GM12878 (cell line): ENCODE data around the gene SLC29A4. TPM values are rescaled to one million over a fixed set of nuclear protein-coding genes. Genes with fewer than 3 reads are reported as not detected.

ENCODE experiments used
- ATAC-seq: fragments of 200-7000 bp; cut with Tn5 transposase; 3 replicates; pipeline ENCODE4 v1.9.1; 2020; ENCODE audit warnings: mild to moderate bottlenecking, moderate library complexity
- BruUV-seq: library from RNA; stranded (reverse); fragments of 400-500 nt; replicated peaks from 2 replicates; lab custom pipeline; 2021; lab: Mats Ljungman, UMichigan
- CTCF ChIA-PET: fragments of 300-600 bp; sonication (Branson Sonifier 250); formaldehyde crosslinking; extraction: SDS; loops from one replicate; lab custom pipeline; 2021; ENCODE audit warnings: inconsistent platforms; lab: Yijun Ruan, JAX
- POLR2A ChIA-PET: fragments of 350-600 bp; formaldehyde crosslinking; extraction: SDS; loops from one replicate; lab custom pipeline; 2021; ENCODE audit warnings: inconsistent platforms; lab: Charles Lee
- RAD21 ChIA-PET: fragments of 300-600 bp; sonication (Branson Sonifier 250); formaldehyde crosslinking; loops from one replicate; lab custom pipeline; 2023; ENCODE audit warnings: antibody characterized with exemption; ENCODE audit not compliant: unreplicated experiment; lab: Charles Lee
- SMC1A ChIA-PET: fragments of 300-600 bp; sonication (Branson Sonifier 250); formaldehyde crosslinking; loops from one replicate; lab custom pipeline; 2023; ENCODE audit not compliant: unreplicated experiment, uncharacterized antibody; lab: Charles Lee
- DNase-seq: peaks from one replicate; pipeline ENCODE4 v3.0.0-alpha.2; 2011; ENCODE audit warnings: low read depth, low spot score
- FAIRE-seq: peaks from 3 replicates; lab custom pipeline; 2011; peaks lifted over from hg19 to GRCh38; lab: Jason Lieb, UNC
- H2AFZ ChIP-seq: 2 replicates; pipeline ENCODE4 v1.6.0; 2011; ENCODE audit warnings: low read depth, low read length, control low read depth; ENCODE audit not compliant: control insufficient read depth
- H3K27ac ChIP-seq: 2 replicates; pipeline ENCODE4 v1.5.1; 2011; ENCODE audit warnings: control low read depth; ENCODE audit not compliant: control insufficient read depth, insufficient read depth
- H3K27me3 ChIP-seq, 2 experiments: replicated peaks in 1 of 2; 2 replicates each; pipeline versions ENCODE4 v1.6.0 to v1.6.1; 2011; ENCODE audit warnings: low read length in 1 of 2; ENCODE audit not compliant: control insufficient read depth in 2 of 2, insufficient read depth in 2 of 2
- H3K36me3 ChIP-seq, 2 experiments: 2 replicates each; pipeline ENCODE4 v1.5.1; 2011; ENCODE audit warnings: low read length in 1 of 2; ENCODE audit not compliant: control insufficient read depth in 2 of 2, insufficient read depth in 2 of 2
- H3K4me1 ChIP-seq: 2 replicates; pipeline ENCODE4 v1.6.1; 2011; ENCODE audit warnings: mild to moderate bottlenecking, low read length, moderate library complexity, mixed read lengths; ENCODE audit not compliant: control insufficient read depth, insufficient read depth
- H3K4me2 ChIP-seq: 2 replicates; pipeline ENCODE4 v1.6.0; 2011; ENCODE audit warnings: control low read depth; ENCODE audit not compliant: control insufficient read depth, insufficient read depth
- H3K4me3 ChIP-seq: fragments of 200-600 bp; sonication (generic); 2 replicates; pipeline ENCODE4 v1.5.1; 2016
- H3K79me2 ChIP-seq: 2 replicates; pipeline ENCODE4 v1.6.0; 2011; ENCODE audit warnings: low read length; ENCODE audit not compliant: control insufficient read depth, insufficient read depth
- H3K9ac ChIP-seq: 2 replicates; pipeline ENCODE4 v1.8.0; 2011; ENCODE audit warnings: low read length, control low read depth, mixed read lengths; ENCODE audit not compliant: control insufficient read depth, insufficient read depth
- H3K9me3 ChIP-seq: replicated peaks from 3 replicates; pipeline ENCODE4 v1.5.1; 2011; ENCODE audit warnings: mild to moderate bottlenecking, low read length; ENCODE audit not compliant: control insufficient read depth, insufficient read depth
- H4K20me1 ChIP-seq: 2 replicates; pipeline ENCODE4 v1.6.0; 2011; ENCODE audit not compliant: control insufficient read depth, insufficient read depth
- CHD1 ChIP-seq: IDR thresholded peaks from 2 replicates; pipeline ENCODE4 v1.6.1; 2012; ENCODE audit warnings: low read depth, low read length, improper control_type of control experiment
- CREM ChIP-seq: IDR thresholded peaks from 2 replicates; pipeline ENCODE4 v1.6.1; 2014; ENCODE audit warnings: antibody characterized with exemption, low read depth
- DPF2 ChIP-seq: fragments of 450-650 bp; IDR thresholded peaks from 2 replicates; pipeline ENCODE4 v1.6.1; 2017; ENCODE audit warnings: mild to moderate bottlenecking
- EED ChIP-seq: sonication (generic); IDR thresholded peaks from 2 replicates; pipeline ENCODE4 v1.6.1; 2016; ENCODE audit warnings: antibody characterized with exemption, low read depth
- ESRRA ChIP-seq: IDR thresholded peaks from 2 replicates; pipeline ENCODE4 v1.6.1; 2012; ENCODE audit warnings: mild to moderate bottlenecking, low read length, improper control_type of control experiment
- FOS ChIP-seq: IDR thresholded peaks from 3 replicates; pipeline ENCODE4 v1.6.1; 2011; ENCODE audit warnings: borderline replicate concordance; ENCODE audit not compliant: insufficient read length; ENCODE audit errors: extremely low read depth
- FOXK2 ChIP-seq: fragments of 450-650 bp; IDR thresholded peaks from 2 replicates; pipeline ENCODE4 v1.6.1; 2017; ENCODE audit warnings: mild to moderate bottlenecking, moderate library complexity
- FOXM1 ChIP-seq: IDR thresholded peaks from 2 replicates; pipeline ENCODE4 v1.6.1; 2012; ENCODE audit warnings: low read depth, mild to moderate bottlenecking, inconsistent platforms, low read length, moderate library complexity
- HDGF ChIP-seq: fragments of 450-650 bp; IDR thresholded peaks from 2 replicates; pipeline ENCODE4 v1.6.1; 2016; ENCODE audit warnings: antibody characterized with exemption
- JUND ChIP-seq: IDR thresholded peaks from 2 replicates; pipeline ENCODE4 v1.6.1; 2012; ENCODE audit warnings: low read depth, mild to moderate bottlenecking, low read length, improper control_type of control experiment, moderate library complexity
- KDM1A ChIP-seq: fragments of 200-600 bp; sonication (generic); IDR thresholded peaks from 2 replicates; pipeline ENCODE4 v1.6.1; 2016; ENCODE audit warnings: borderline replicate concordance
- MXI1 ChIP-seq: fragments of 150-350 bp; IDR thresholded peaks from 2 replicates; pipeline ENCODE4 v1.6.1; 2011; ENCODE audit warnings: low read depth, mild to moderate bottlenecking, inconsistent platforms, low read length, improper control_type of control experiment
- MYC ChIP-seq: IDR thresholded peaks from 2 replicates; pipeline ENCODE4 v1.6.1; 2011; ENCODE audit warnings: mild to moderate bottlenecking, low read length, moderate library complexity, inconsistent platforms; ENCODE audit not compliant: insufficient read depth, insufficient replicate concordance, insufficient read length, severe bottlenecking
- NFYB ChIP-seq: IDR thresholded peaks from 2 replicates; pipeline ENCODE4 v1.6.1; 2011; ENCODE audit warnings: low read depth, mild to moderate bottlenecking, low read length, improper control_type of control experiment, moderate library complexity; ENCODE audit not compliant: insufficient read depth
- PAX8 ChIP-seq: fragments of 450-650 bp; IDR thresholded peaks from 2 replicates; pipeline ENCODE4 v1.6.1; 2017; ENCODE audit warnings: mild to moderate bottlenecking, moderate library complexity
- RB1 ChIP-seq: fragments of 450-650 bp; formaldehyde crosslinking; IDR thresholded peaks from 2 replicates; pipeline ENCODE4 v1.6.1; 2017; ENCODE audit warnings: mild to moderate bottlenecking, borderline replicate concordance
- RBBP5 ChIP-seq: fragments of 200-600 bp; sonication (generic); conservative IDR thresholded peaks from 2 replicates; pipeline ENCODE4 v1.6.1; 2016
- RELA ChIP-seq: fragments of 450-650 bp; IDR thresholded peaks from 2 replicates; pipeline ENCODE4 v1.8.0; 2014; ENCODE audit warnings: borderline replicate concordance; ENCODE audit not compliant: partially characterized antibody
- SMAD1 ChIP-seq: fragments of 450-650 bp; IDR thresholded peaks from 2 replicates; pipeline ENCODE4 v1.6.1; 2018; ENCODE audit warnings: mild to moderate bottlenecking, low read depth; ENCODE audit not compliant: partially characterized antibody
- SMAD5 ChIP-seq: IDR thresholded peaks from 2 replicates; pipeline ENCODE4 v1.6.1; 2016; ENCODE audit warnings: antibody characterized with exemption, low read depth
- SMARCA5 ChIP-seq: fragments of 450-650 bp; IDR thresholded peaks from 2 replicates; pipeline ENCODE4 v1.6.1; 2017; ENCODE audit warnings: mild to moderate bottlenecking
- SREBF1 ChIP-seq: IDR thresholded peaks from 2 replicates; pipeline ENCODE4 v1.6.1; 2012; ENCODE audit warnings: mild to moderate bottlenecking, low read length
- YBX1 ChIP-seq: fragments of 450-650 bp; IDR thresholded peaks from 2 replicates; pipeline ENCODE4 v1.6.1; 2016; ENCODE audit warnings: antibody characterized with exemption
- ZNF24 ChIP-seq: fragments of 450-650 bp; IDR thresholded peaks from 2 replicates; pipeline ENCODE4 v1.6.1; 2017; ENCODE audit warnings: antibody characterized with exemption, mild to moderate bottlenecking
- whole genome bisulfite sequencing: methylation state at CpG from one replicate; pipeline ENCODE4 v1.1.6; 2016; ENCODE audit warnings: low lambda C conversion rate; ENCODE audit not compliant: insufficient replicate concordance, insufficient coverage; ENCODE audit errors: missing lambda C conversion rate; 5-methylcytosine and 5-hydroxymethylcytosine counted together
- in situ Hi-C: fragments of 300-500 bp; cut with MboI; formaldehyde crosslinking; loops from 9 replicates; pipeline ENCODE4 v1.14.3; 2018; ENCODE audit warnings: mixed read lengths
- intact Hi-C: fragments of 100-400 bp; cut with micrococcal nuclease; formaldehyde crosslinking; loops from one replicate; pipeline ENCODE4 v1.14.2; 2022; ENCODE audit not compliant: unreplicated experiment
- polyA plus RNA-seq, 11 experiments: library from polyadenylated mRNA; depleted of rRNA in 4 of 11; unstranded in 6 of 11; stranded (reverse) in 5 of 11; fragments of >200 nt; fragmentation: Nextera tagmentation in 4 of 11; fragmentation: Illumina TruSeq in 1 of 11; extraction: Ambion mirVana in 4 of 11; extraction: Trizol in 1 of 11; gene quantifications; 1 replicate in 1 of 11; 2 replicates in 10 of 11; pipeline versions ENCODE4 v1.2.1 to v1.2.3, GENCODE V29; 2011 to 2016; ENCODE audit warnings: inconsistent platforms in 2 of 11, missing spikeins in 2 of 11, low read depth in 1 of 11
- total RNA-seq, 4 experiments: library from RNA; depleted of rRNA in 3 of 4; stranded (reverse); fragments of >200 nt in 3 of 4; fragmentation: Illumina TruSeq in 1 of 4; extraction: Trizol in 1 of 4; gene quantifications; 2 replicates each; pipeline versions ENCODE4 v1.2.1 to v1.2.3, GENCODE V29; 2013 to 2021
- TF ChIP-seq, protein P1 (sequence below): IDR thresholded peaks from 2 replicates; pipeline ENCODE4 v1.6.1; 2011; ENCODE audit warnings: borderline replicate concordance, low read depth, mild to moderate bottlenecking, moderate library complexity, mixed read lengths, low read length; ENCODE audit not compliant: insufficient read depth; ENCODE audit errors: extremely low read length

The SLC29A4 gene
- total and polyA plus RNA-seq, 10 of the 15 experiments (the other 5 are each of a cell fraction or from before 2014, with no cell fraction given), result 0.11 to 0.72 (median 0.23) TPM; not detected in 3

DNA sequence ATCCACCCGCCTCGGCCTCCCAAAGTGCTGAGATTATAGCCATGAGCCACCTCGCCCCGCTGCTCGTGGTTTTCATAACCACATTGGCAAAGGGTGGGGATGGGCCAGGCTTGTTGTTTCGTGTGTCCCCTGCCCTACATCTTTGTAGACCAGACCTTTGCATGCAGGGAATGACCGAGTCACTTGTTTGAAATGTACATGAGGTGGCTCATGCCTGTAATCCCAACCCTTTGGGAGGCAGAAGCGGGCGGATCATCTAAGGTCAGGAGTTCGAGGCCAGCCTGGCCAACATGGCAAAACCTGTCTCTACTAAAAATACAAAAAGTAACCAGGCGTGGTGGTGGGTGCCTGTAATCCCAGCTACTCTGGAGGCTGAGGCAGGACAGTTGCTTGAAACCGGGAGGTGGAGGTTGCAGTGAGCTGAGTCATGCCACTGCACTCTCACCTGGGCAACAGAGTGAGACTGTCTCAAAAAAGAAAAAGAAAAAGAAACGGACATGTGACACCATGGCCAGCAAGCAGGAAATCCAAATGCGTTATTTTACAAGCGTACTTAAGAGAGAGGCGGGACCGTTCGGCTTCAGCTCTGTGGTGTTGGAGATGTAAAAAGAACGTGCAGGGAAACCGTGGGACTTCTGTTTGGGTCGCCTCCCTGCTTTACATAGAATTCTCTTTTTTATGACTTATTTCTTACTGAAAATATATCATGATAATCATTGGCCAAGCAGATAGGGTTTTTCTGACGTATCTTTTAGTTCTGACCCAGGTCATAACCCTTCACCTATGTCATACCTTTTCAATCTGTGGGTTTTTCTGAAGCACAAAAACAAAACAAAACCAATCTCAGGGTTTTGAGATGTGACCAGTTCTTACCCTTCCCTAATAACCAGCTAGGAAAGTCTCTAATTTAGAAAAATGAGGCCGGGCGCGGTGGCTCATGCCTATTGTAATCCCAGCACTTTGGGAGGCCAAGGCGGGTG, 47.6 kb upstream of the SLC29A4 start:
- 14% methylated on average over 26 of the region's 26 CpGs for WGBS
- intact Hi-C loops, result loop anchor here (2.0 to 5.0 kb wide), 4 partner anchors 44 to 467 kb away; partner anchors contain the start of gene WIPI2
- peak overlapping the region; percentile 9 for H2AFZ ChIP-seq
- RAD21 ChIA-PET, result interaction anchor here (0.7 to 4.1 kb wide), 10 partner anchors 16 to 459 kb away, joined by 3 to 26 read pairs (median 5); no protein-coding TSS in a partner anchor
- no peaks in the 10 kb centered on the region for H3K9me3 ChIP-seq
- in situ Hi-C loops, result loop anchor here (5.0 kb wide), 1 partner anchor 462 kb away; no protein-coding TSS in a partner anchor
- FAIRE-seq (peak; percentile 35), ATAC-seq (peak; percentile 37), DNase-seq (peak; percentile 74)
- peaks cover 0 to 1% of the 10 kb centered on the region in 2 experiments; a peak in 1 of 4 replicates for H3K36me3 ChIP-seq
- CTCF ChIA-PET, result interaction anchor here (0.8 to 3.9 kb wide), 10 partner anchors 15 to 215 kb away, joined by 3 to 18 read pairs (median 4); no protein-coding TSS in a partner anchor
- SMC1A ChIA-PET, result interaction anchor here (1.0 to 8.7 kb wide), 9 partner anchors 12 to 259 kb away, joined by 3 to 139 read pairs (median 4); no protein-coding TSS in a partner anchor
- BruUV-seq, result no TSS peak
- no peaks in the 10 kb centered on the region for H3K79me2 ChIP-seq
- peak overlapping the region; percentile 19 for H3K4me2 ChIP-seq
- H3K27me3 ChIP-seq, result no peaks in the 10 kb centered on the region
- H3K4me3 ChIP-seq, result no peak overlapping the region
- peak overlapping the region; percentile 0 for H3K9ac ChIP-seq
- POLR2A ChIA-PET, result interaction anchor here (0.6 to 4.0 kb wide), 7 partner anchors 16 to 367 kb away, joined by 3 to 32 read pairs (median 3); partner anchors contain the start of gene TNRC18
- H4K20me1 ChIP-seq, result no peaks in the 10 kb centered on the region
- peaks cover 60% of the 10 kb centered on the region for H3K4me1 ChIP-seq
- H3K27ac ChIP-seq, result peak overlapping the region; percentile 99
- TF ChIP-seq SMARCA5 (no peak; the same call in none of the 2 replicates), RBBP5 (0 out of 2 replicates have a peak, but pooled peaks have one; percentile 52), FOXM1 (no peak; the same call in 1 of the 2 replicates), FOS (no peak), DPF2 (peak; percentile 55; the same call in 1 of the 2 replicates), KDM1A (no peak), ESRRA (no peak), JUND (no peak), FOXK2 (no peak), RB1 (no peak), MXI1 (no peak; the same call in 1 of the 2 replicates), SREBF1 (no peak), SMAD5 (no peak), NFYB (no peak), SMAD1 (no peak), PAX8 (0 out of 2 replicates have a peak, but pooled peaks have one; percentile 35), EED (no peak; the same call in 1 of the 2 replicates), RELA (no peak), CHD1 (no peak), MYC (no peak), CREM (peak; percentile 4; the same call in 1 of the 2 replicates), ZNF24 (0 out of 2 replicates have a peak, but pooled peaks have one; percentile 20), YBX1 (no peak), HDGF (0 out of 2 replicates have a peak, but pooled peaks have one; percentile 18)
- TF ChIP-seq, protein P1, sequence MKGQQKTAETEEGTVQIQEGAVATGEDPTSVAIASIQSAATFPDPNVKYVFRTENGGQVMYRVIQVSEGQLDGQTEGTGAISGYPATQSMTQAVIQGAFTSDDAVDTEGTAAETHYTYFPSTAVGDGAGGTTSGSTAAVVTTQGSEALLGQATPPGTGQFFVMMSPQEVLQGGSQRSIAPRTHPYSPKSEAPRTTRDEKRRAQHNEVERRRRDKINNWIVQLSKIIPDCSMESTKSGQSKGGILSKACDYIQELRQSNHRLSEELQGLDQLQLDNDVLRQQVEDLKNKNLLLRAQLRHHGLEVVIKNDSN, result no peak
